GM21825 (cell line): ENCODE results near the gene CPNE1.

ENCODE experiments used
- ATAC-seq: cut with Tn5 transposase; IDR thresholded peaks from one replicate; pipeline ENCODE4 v1.9.1; 2021; ENCODE audit warnings: mild to moderate bottlenecking, moderate library complexity; ENCODE audit not compliant: unreplicated experiment

CPNE1 gene

GRCh38 chr20:35621560-35621946 lies 43.1 kb downstream of the CPNE1 start:
- ATAC-seq = no peak

GRCh38 chr20:35620818-35621559 lies 43.7 kb downstream of the CPNE1 start:
- ATAC-seq = no peak

DNA sequence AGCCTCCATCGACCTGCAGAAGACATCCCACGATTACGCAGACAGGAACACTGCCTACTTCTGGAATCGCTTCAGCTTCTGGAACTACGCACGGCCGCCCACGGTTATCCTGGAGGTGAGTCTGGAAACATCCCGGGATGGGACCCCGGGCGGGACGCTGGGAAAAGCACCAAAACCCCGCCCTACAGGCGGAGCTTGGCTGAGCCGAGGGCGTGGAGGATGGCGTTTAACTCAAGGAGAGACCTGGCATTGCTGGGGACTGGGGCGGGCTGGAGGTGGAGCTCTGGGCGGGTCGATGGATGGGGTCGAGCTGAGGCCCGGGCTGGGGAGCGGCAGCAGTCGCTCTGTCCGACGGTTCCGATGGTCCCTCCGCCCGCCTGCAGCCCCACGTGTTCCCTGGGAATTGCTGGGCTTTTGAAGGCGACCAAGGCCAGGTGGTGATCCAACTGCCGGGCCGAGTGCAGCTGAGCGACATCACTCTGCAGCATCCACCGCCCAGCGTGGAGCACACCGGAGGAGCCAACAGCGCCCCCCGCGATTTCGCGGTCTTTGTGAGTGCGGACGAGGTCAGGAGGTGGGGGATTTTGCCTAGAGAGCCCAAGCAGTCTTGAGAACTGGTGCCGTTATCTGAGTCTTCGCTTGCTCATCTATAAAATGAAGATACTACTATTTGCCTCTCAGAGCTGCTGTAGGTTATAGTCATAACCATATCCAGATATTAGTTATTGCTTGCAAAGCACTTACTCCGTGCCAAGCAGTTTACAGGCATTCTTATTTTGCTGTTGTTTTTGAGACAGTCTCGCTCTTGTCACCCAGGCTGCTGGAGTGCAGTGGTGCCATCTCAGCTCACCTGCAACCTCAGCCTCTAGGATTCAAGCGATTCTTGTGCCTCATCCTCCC lies 45.3 kb downstream of the CPNE1 start:
- ATAC-seq = peak; percentile 35

DNA sequence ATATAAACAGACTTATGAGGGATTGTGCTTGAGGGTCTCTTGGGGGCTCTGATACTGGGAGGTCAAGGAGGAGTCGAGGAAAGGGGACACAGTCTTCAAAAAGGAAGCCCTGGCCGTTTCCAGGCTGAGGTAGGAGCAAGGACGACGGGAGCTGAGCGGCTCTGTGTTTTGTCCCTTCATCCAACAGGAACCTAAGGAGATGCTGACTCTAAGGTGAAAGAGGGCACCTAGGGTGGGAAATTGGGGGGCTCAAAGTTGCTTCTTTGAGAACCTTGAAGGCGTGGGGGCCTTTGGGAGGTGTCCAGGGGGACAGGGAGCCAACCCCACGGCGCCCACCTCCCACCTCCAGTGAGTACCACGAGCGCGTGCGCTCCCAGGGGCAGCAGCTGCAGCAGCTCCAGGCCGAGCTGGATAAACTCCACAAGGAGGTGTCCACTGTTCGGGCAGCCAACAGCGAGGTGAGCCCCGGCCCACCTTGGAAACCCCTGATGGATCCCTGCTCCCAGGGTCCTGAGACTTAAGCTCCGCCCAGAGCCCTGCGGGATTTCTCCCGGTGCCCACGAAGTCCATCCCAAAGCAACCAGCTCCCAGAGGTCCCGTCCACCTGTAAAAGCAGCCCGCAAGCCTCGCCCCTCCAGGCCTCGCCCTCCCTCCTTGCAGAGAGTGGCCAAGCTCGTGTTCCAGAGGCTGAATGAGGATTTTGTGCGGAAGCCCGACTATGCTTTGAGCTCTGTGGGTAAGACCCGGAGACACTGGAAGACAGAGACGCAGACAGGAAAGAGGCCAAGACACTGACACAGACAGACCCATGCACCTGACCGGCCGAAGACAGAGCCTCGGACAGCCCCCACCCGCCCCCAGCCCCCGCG lies 46.2 kb downstream of the CPNE1 start:
- ATAC-seq = no peak

DNA sequence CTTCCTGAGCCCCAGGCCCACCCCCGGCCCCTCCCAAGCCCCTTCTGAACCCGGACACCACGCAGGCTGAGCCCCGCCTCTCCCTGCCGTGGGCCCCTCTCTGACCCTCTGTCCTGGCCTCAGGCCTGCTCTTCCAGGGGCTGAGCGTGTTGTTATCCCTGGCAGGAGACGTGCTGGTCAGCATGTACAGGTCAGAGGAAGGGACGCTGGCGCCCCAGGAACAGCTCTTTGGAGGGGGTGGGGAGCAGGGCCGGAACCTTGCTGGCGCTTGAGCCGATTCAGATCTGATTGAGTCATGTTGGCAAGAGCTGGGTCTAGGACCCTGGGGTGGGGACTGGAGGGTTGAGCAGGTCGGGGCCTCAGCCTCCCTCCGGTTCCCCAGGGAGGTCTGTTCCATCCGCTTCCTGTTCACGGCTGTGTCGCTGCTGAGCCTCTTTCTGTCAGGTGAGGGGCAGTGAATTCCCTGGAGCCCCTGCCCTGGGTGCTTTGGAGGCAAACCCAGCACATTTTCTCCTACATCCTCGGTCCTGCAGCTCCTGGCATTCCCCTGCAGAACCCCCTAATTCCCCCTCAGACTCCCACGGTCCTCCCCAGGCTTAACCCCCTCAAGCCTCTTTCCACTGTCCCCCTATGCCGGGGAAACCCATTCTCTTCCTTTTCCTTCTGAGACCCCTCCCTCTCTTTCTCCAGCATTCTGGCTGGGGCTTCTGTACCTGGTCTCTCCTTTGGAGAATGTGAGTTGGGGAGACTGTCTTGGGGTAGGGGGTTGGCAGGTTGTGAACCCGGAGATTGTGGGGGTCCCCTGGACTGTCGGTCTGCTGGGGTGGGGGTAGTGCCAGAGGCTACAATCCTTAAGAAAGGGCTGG lies 47.1 kb downstream of the CPNE1 start:
- peak; percentile 19 for ATAC-seq

GRCh38 chr20:35616465-35617396 lies 48.0 kb downstream of the CPNE1 start:
- no peak for ATAC-seq

- ATAC-seq = peak; percentile 67
Measured at GRCh38 chr20:35615667-35616464, 48.8 kb downstream of the CPNE1 start, which contains the start of gene SPAG4. Gene SPAG4 (plus strand): TSS chr20:35615829. CDS start chr20:35616004, 175 bp downstream.

DNA sequence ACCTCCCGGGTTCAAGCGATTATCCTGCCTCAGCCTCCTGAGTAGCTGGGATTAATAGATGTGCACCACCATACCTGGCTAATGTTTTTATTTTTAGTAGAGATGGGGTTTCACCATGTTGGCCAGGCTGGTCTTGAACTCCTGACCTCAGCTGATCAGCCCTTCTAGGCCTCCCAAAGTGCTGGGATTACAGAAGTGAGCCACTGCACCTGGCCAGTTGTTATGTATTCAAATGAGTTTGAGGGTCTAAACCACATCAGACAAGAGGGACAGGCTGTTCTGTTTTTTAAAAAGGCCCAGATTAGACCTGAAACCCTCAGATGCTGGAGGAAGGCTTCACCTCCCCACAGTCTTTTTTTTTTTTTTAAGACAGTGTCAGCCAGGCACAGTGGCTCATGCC lies 53.2 kb downstream of the CPNE1 start:
- peak; percentile 32 for ATAC-seq

DNA sequence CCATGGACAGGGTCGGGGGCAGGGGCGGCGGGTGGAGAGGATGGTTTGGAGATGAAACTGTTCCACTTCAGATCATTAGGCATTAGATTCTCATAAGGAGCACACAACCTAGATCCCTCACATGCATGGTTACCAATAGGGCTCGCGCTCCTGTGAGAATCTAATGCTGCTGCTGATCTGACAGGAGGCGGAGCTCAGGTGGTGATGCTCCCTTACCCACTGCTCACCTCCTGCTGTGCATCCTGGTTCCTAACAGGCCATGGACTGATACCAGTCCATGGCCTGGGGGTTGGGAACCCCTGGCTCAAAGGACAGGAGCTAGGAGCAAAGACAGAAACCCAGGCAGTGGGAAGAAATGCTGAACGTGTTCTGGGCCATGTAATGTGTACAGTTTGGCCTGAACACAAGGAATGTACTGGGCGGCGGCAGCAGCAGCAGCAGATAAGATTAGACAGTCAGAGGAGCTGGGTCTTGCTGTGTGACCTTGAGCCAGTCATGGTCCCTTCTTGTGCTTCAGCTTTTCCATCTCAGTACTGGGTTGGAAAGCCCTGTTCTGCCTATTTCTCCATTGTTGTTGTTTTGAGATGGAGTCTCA lies 53.8 kb downstream of the CPNE1 start:
- no peak for ATAC-seq

DNA sequence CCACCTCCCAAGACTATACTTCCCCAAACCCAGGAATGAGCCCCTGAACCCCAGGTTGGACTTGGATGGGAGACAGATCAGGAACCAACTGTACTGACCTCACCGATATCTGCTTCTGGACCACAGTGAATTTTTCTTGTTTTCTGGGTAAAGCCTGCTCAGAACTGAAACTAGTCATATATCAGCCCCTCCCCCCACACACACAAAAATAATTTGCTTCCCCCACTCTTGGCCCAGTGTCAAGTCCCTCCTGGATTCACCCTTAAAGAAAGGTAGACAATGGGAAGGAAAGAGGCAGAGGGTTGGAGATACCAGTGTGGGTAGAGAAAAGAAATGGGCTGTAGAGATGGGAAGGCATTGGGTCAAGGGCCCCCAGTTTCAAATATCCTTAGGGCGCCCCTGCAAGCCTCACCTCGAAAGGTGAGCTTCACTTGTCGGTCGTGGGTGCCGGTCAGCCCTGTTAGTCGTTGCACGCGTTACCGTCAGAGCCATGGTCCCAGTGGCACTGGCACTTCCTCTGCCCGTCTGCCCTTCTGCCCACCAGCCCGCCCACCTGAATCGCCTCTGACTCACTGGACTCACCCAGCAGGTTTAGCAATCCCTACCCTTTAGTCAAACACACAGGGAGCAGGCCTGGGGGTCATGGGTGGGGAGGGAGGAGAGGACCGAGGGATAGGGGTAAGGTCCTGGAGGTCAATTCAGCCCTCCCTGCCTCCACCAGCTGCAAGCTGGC lies 57.5 kb downstream of the CPNE1 start:
- ATAC-seq = no peak

DNA sequence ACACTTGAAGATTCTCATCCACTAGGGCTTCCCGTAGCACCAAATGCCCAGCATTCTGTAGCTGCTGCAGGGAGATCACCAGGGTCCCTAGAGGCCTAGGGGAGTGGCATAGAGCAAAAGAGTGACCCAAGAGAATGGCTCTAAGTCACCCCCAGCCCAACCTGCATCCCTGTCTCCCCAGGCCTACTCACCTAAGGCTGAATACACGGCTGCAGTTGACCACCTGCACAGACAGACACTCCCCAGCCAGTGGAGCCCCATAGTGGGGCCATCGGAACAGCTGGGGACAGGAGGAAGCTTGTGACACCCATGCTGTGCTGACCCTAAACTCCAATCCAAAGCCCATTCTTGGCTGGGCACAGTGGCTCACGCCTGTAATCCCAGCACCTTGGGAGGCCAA lies 58.6 kb downstream of the CPNE1 start:
- no peak for ATAC-seq

GRCh38 chr20:35604449-35604747 lies 60.3 kb downstream of the CPNE1 start:
- ATAC-seq = no peak

GRCh38 chr20:35603695-35604448 lies 60.8 kb downstream of the CPNE1 start:
- ATAC-seq = no peak

GRCh38 chr20:35602851-35603495 lies 61.7 kb downstream of the CPNE1 start:
- no peak for ATAC-seq

DNA sequence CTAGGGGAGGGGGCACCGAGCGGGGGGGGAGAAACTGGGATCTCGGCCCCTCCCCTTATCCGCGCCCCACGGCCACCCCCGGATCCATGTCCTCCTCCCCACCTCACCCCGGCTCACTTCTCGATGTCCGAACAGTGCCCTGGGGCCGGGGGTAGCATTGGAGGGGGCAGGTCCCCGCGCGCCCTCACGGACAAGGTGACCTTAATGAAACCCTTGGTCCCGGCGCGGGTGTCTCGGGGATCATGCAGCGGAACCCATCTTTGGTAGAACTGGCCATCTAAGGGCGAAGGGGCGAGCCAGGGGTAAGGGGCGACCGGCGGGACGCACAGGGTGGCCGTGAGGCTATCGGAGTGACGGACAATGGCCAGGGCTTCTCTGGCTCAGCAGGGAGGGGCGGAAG lies 62.7 kb downstream of the CPNE1 start:
- ATAC-seq = no peak
